Adipocyte (in vitro differentiated cells): ENCODE results near the gene GIT2.

Experiments used
- DNase-seq: peaks from one replicate; pipeline ENCODE4 v3.0.0-alpha.2; 2015; ENCODE audit warnings: low read depth
- H3K27me3 ChIP-seq: replicated peaks from 2 replicates; pipeline ENCODE4 v1.7.0; 2013; ENCODE audit warnings: mild to moderate bottlenecking, low read length, moderate library complexity; ENCODE audit not compliant: control insufficient read depth, insufficient read depth
- H3K36me3 ChIP-seq: 2 replicates; pipeline ENCODE4 v1.7.0; 2013; ENCODE audit warnings: low read length, mild to moderate bottlenecking, moderate library complexity; ENCODE audit not compliant: control insufficient read depth, insufficient read depth, severe bottlenecking
- H3K4me1 ChIP-seq: 2 replicates; pipeline ENCODE4 v1.7.0; 2013; ENCODE audit warnings: mild to moderate bottlenecking, low read length, moderate library complexity; ENCODE audit not compliant: control insufficient read depth, insufficient read depth
- H3K4me3 ChIP-seq: 2 replicates; pipeline ENCODE4 v1.7.0; 2013; ENCODE audit warnings: mild to moderate bottlenecking, low read length, moderate library complexity
- H3K9ac ChIP-seq: 2 replicates; pipeline ENCODE4 v1.7.0; 2013; ENCODE audit warnings: mild to moderate bottlenecking, low read length, moderate library complexity
- H3K9me3 ChIP-seq: 2 replicates; pipeline ENCODE4 v1.7.0; 2013; ENCODE audit warnings: mild to moderate bottlenecking, low read length, moderate library complexity; ENCODE audit not compliant: control insufficient read depth

The GIT2 gene

GRCh38 chr12:110004598-110004997, 8.4 kb upstream of the GIT2 start:
- H3K9ac ChIP-seq, result no peak overlapping the region
- no peaks in the 10 kb centered on the region for H3K27me3 ChIP-seq
- H3K4me3 ChIP-seq, result no peak overlapping the region
- H3K4me1 ChIP-seq, result peaks cover 30% of the 10 kb centered on the region
- no peak for DNase-seq
- H3K9me3 ChIP-seq, result no peaks in the 10 kb centered on the region
- H3K36me3 ChIP-seq, result no peaks in the 10 kb centered on the region

- Histone ChIP-seq H3K4me1 (peaks cover 39% of the 10 kb centered on the region), H3K27me3 (no peaks in the 10 kb centered on the region)
- DNase-seq, result no peak
These were observed 6.7 kb upstream of the GIT2 start for GRCh38 chr12:110002676-110003515.

GRCh38 chr12:110001596-110001995, 5.4 kb upstream of the GIT2 start:
- H3K4me1 ChIP-seq, result peaks cover 39% of the 10 kb centered on the region
- peak overlapping the region; percentile 98 for H3K4me3 ChIP-seq

More at GRCh38 chr12:110002676-110003515, 6.7 kb upstream of the GIT2 start:
- Histone ChIP-seq H3K36me3 (no peaks in the 10 kb centered on the region), H3K9me3 (no peaks in the 10 kb centered on the region), H3K4me3 (no peak overlapping the region), H3K9ac (peak overlapping the region; percentile 43)

GRCh38 chr12:109999983-110000505, 3.9 kb upstream of the GIT2 start:
- Histone ChIP-seq H3K9ac (peak overlapping the region; percentile 95), H3K36me3 (no peaks in the 10 kb centered on the region), H3K4me3 (peak overlapping the region; percentile 98), H3K9me3 (no peaks in the 10 kb centered on the region), H3K4me1 (peaks cover 40% of the 10 kb centered on the region), H3K27me3 (no peaks in the 10 kb centered on the region)
- DNase-seq, result peak; percentile 81

More at GRCh38 chr12:110001596-110001995, 5.4 kb upstream of the GIT2 start:
- Histone ChIP-seq H3K9ac (peak overlapping the region; percentile 62), H3K27me3 (no peaks in the 10 kb centered on the region), H3K36me3 (no peaks in the 10 kb centered on the region), H3K9me3 (no peaks in the 10 kb centered on the region)
- DNase-seq, result peak; percentile 57

- Histone ChIP-seq H3K9me3 (no peaks in the 10 kb centered on the region), H3K9ac (peak overlapping the region; percentile 95), H3K36me3 (no peaks in the 10 kb centered on the region), H3K4me3 (peak overlapping the region; percentile 98), H3K4me1 (peaks cover 43% of the 10 kb centered on the region), H3K27me3 (no peaks in the 10 kb centered on the region)
- no peak for DNase-seq
These were observed 3.4 kb upstream of the GIT2 start for GRCh38 chr12:109999649-109999971.

- no peaks in the 10 kb centered on the region for H3K9me3 ChIP-seq
- H3K36me3 ChIP-seq, result no peaks in the 10 kb centered on the region
- peak; percentile 95 for DNase-seq
- peaks cover 47% of the 10 kb centered on the region for H3K4me1 ChIP-seq
- H3K27me3 ChIP-seq, result no peaks in the 10 kb centered on the region
- peak within 1 kb of the TSS; percentile 98 for H3K4me3 ChIP-seq
- peak within 1 kb of the TSS; percentile 95 for H3K9ac ChIP-seq
These were observed 2.9 kb upstream of the GIT2 start, which contains the start of gene ANKRD13A for GRCh38 chr12:109998904-109999648. TSS of gene ANKRD13A (plus strand) at chr12:109999430. CDS start at chr12:109999689, 259 bp downstream.

GRCh38 chr12:109998241-109998903, 2.2 kb upstream of the GIT2 start:
- DNase-seq, result no peak
- H3K9ac ChIP-seq, result peak overlapping the region; percentile 95

GRCh38 chr12:109997393-109997792, 1.2 kb upstream of the GIT2 start:
- peaks cover 41% of the 10 kb centered on the region for H3K4me1 ChIP-seq
- no peak for DNase-seq
- no peaks in the 10 kb centered on the region for H3K36me3 ChIP-seq
- no peak overlapping the region for H3K9ac ChIP-seq
- H3K9me3 ChIP-seq, result no peaks in the 10 kb centered on the region
- H3K4me3 ChIP-seq, result no peak overlapping the region
- H3K27me3 ChIP-seq, result no peaks in the 10 kb centered on the region

More at GRCh38 chr12:109998241-109998903, 2.2 kb upstream of the GIT2 start:
- peaks cover 51% of the 10 kb centered on the region for H3K4me1 ChIP-seq
- H3K4me3 ChIP-seq, result peak overlapping the region; percentile 98
- H3K36me3 ChIP-seq, result no peaks in the 10 kb centered on the region
- no peaks in the 10 kb centered on the region for H3K27me3 ChIP-seq
- H3K9me3 ChIP-seq, result no peaks in the 10 kb centered on the region

GRCh38 chr12:109996483-109996853, 300 bp upstream of the GIT2 start:
- Histone ChIP-seq H3K4me3 (peak overlapping the region; percentile 90), H3K9ac (peak overlapping the region; percentile 97), H3K27me3 (no peaks in the 10 kb centered on the region), H3K36me3 (peaks cover 3% of the 10 kb centered on the region), H3K4me1 (peaks cover 32% of the 10 kb centered on the region), H3K9me3 (no peaks in the 10 kb centered on the region)
- DNase-seq, result no peak

GRCh38 chr12:109995361-109995685, 845 bp downstream of the GIT2 start:
- peaks cover 25% of the 10 kb centered on the region for H3K4me1 ChIP-seq
- no peaks in the 10 kb centered on the region for H3K27me3 ChIP-seq
- H3K36me3 ChIP-seq, result peaks cover 8% of the 10 kb centered on the region
- H3K9ac ChIP-seq, result peak overlapping the region; percentile 97
- peak overlapping the region; percentile 90 for H3K4me3 ChIP-seq
- H3K9me3 ChIP-seq, result no peaks in the 10 kb centered on the region
- no peak for DNase-seq
